Mammary epithelial cell (primary cell): ENCODE results near the gene KRTAP4-12.

Experiments
- EZH2 ChIP-seq: IDR thresholded peaks from 2 replicates; pipeline ENCODE4 v1.6.1; 2012; ENCODE audit warnings: low read length, inconsistent platforms, borderline replicate concordance
- TF ChIP-seq, protein P1 (sequence below), 2 donors: IDR thresholded peaks in 1 of 2; conservative IDR thresholded peaks in 1 of 2; 2 replicates each; pipeline ENCODE4 v1.5.1; 2011 to 2012; ENCODE audit warnings: inconsistent platforms in 2 of 2, low read length in 2 of 2, mild to moderate bottlenecking in 2 of 2, control low read depth in 1 of 2, low read depth in 1 of 2; ENCODE audit not compliant: insufficient read depth in 1 of 2; ENCODE audit errors: extremely low read depth in 1 of 2

DNA sequence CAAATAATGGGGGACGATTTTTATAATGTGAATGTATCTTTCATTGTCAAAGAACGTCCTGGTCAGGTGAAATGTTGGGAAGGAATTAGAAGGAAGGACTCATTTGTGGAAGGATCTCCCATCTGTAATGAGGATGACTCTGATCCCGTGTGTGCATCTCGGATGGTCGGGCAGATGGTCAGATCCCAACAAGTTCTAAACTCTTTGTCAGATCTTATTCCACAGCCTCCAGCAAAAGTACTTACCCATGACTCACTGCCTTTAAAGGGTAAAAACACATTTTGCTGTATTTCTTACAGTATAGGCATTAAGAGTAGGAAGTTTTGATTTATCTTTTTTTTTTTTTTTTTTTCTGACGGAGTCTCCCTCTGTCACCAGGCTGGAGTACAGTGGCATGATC lies 25.5 kb downstream of the KRTAP4-12 start:
- TF ChIP-seq, protein P1, sequence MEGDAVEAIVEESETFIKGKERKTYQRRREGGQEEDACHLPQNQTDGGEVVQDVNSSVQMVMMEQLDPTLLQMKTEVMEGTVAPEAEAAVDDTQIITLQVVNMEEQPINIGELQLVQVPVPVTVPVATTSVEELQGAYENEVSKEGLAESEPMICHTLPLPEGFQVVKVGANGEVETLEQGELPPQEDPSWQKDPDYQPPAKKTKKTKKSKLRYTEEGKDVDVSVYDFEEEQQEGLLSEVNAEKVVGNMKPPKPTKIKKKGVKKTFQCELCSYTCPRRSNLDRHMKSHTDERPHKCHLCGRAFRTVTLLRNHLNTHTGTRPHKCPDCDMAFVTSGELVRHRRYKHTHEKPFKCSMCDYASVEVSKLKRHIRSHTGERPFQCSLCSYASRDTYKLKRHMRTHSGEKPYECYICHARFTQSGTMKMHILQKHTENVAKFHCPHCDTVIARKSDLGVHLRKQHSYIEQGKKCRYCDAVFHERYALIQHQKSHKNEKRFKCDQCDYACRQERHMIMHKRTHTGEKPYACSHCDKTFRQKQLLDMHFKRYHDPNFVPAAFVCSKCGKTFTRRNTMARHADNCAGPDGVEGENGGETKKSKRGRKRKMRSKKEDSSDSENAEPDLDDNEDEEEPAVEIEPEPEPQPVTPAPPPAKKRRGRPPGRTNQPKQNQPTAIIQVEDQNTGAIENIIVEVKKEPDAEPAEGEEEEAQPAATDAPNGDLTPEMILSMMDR (conservative IDR thresholded peaks at IDR 0.05 in 1 of 2, IDR thresholded peaks at IDR 0.05 in 1 of 2; ENCODE audit: extremely low read depth in 1 of 2, insufficient read depth in 1 of 2, low read depth in 1 of 2, low read length in 2 of 2) = no peak
- TF ChIP-seq EZH2 = no peak
